NCI-H1105 treated with DMSO at 0.1 percent for 48 hours (cell line): ENCODE data around the gene CRKL.
A peak's percentile ranks its signal among the peaks of the same experiment; 100 is the strongest.
"Not testable (repeated sequence)": the region's sequence is repeated elsewhere in the genome, so short reads cannot be mapped to it uniquely, and the experiment has no call there.

Experiments used
- DNase-seq: peaks from one replicate; lab custom pipeline; 2025; lab: John Stamatoyannopoulos, UW

Gene CRKL, protein sequence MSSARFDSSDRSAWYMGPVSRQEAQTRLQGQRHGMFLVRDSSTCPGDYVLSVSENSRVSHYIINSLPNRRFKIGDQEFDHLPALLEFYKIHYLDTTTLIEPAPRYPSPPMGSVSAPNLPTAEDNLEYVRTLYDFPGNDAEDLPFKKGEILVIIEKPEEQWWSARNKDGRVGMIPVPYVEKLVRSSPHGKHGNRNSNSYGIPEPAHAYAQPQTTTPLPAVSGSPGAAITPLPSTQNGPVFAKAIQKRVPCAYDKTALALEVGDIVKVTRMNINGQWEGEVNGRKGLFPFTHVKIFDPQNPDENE

DNA sequence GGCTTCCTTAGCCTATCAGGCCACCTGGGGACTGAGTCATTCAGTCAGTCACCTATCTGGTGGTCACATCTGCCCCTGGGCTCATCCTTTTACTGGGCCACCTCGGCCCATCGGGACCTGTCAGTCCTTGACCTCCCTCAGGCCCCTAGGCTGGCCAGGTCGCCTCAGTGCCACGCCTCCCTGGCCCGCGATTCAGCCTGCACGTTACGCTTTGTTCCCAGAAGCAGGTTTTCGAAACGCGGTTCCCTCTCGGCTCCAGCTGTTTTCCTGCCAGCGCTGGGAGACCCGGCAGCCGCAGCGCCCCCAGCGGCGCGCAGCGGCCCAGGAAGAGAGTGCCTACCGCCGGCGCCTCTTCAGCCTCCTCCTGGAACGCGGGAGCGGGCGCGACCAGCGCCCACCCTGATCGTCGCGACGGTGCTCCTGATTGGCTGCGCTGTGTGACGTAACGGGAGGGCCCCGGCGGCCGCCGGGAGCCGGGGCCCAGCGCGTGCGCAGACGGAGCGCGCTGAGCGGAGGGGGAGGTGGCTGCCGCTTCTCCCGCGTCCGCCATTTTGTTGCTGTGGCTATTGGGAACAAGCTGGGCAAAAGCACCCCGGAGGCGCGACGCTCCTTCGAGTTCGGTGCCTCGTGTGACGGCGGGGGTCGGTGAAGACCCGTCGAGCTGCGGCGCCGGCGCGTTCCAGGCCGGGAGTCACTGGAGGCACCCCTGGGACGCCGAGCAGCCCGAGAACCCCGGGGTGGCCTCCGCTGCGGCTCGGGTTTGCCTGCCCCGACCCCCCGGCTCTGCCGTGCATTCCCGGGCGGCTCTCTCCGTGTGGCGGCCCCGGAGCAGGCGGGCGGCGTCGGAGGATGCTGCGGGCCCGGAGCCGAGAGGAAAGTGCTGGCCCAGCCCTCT is at the start of gene CRKL:
TSS of gene CRKL (plus strand) at position 492 of the 895 bp plus-strand sequence. CDS start 528 bp downstream, outside the sequence.
- DNase-seq, result peak; percentile 94

DNA sequence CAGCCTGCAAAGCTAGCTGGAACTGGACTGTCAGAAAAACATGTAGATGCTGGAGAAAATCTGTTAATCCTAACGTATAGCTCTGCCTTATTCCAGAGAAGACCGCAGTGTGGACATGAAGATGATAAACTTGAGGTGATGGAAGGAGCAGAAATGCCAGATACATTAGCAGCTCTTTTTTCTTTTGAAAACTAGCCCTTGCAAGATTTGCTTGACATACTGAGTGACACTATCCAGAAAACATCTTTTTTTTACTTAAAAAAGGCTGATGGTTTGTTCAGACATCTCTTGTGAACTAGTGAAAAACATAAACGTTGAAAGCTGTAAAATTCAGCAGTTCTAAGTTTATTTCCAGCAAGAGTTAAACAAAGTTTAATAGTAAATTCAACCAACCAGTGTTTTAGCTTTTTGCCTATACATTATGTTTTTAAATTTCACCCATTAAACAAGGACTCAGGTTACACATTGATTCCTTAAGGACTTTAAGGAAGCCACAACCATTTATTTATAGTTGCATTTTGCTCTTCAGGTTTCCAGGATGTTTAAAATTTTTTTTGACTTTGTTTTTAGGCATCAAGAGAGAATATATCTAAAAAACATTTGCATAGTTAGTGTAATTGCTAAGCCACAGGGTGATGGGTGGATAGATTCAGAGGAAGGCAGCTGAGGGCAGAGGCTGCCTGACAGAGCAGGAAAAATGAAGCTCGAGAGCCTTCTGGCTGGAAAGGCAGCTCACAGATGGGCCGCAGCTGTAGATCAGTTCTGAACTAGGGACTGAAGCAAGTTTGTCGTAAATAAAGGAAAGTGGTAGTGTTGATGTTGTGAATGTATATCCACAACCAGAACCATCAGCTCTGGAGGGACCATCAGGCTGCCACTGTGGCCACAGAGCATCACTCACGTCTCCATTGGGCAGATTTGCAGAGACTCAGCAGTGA is 48.9 kb upstream of the CRKL start:
- DNase-seq, result no peak

DNA sequence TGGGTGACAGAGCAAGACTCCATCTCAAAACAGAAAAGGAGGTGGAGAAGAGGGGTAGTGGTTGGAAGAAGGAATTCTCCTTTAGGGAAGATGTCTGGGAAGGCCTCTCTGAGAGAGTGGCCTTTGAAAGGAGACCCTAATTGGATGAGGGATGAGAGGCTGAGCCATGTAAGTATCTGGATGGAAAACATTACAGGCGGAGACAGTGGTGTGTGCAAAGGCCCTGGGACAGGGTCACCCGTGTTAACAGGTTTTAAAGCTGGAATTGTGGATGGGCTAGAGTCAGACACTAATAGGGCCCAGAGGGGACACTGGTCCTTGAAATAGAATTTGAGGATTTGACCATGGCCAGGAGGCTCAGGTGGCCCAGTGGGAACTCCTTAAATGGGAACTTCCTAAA is 48.0 kb upstream of the CRKL start:
- DNase-seq, result no peak

DNA sequence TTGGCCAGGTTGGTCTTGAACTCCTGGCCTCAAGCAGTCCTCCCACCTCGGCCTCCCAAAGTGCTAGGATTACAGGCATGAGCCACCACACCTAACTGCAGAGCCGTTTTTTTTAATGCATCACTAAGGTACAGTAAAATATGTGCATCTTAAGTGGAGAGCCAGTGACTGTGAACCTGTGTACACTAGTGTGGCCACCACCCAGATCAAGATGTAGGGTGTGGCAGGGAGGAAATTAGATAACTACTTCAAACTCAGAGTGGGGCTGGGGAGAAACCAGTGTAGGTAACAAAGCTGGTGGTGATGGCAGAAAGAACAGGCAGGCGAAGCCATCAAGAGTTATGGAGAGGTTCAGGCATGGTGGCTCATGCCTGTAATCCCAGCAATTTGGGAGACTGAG is 44.0 kb upstream of the CRKL start:
- DNase-seq, result no peak

DNA sequence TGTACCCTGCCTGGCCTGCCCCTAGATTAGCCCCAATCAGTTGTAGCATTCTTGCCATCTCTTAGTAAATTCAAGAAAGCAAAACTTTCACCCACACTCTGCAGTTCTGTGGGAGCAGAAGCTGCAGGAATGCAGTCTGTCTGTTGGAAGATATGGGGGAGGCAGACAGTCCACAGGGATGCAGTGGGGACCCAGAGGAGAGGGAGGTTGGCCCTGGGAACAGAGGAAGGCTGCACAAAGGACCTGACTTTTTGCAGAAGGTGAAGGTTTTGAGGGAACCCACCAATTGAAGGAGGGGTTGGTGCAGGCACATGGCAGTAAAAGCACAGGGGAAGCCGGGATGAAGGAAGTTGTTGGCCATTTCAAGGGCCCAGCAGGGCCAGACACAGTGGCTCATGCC is 41.9 kb upstream of the CRKL start:
- DNase-seq, result no peak

DNA sequence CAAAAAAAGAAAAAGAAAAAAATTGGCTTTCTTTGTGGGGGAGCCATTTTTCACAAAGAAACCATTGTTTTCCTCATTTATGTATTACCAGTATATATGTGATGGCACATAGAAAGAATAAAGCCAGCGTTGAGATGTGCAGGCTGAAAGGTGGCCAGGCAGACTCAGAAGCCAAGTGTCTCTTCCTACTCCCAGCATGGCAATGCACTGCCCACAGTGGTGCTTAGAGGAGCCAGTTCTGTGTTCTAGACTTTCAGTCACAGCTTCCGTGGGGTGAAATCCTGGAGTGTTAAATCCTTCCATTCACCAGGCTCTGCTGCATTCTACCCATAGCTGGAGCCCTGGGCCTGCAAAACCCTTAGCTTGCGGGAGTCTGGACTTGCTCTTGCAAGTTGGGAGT is 39.5 kb upstream of the CRKL start:
- DNase-seq, result no peak

DNA sequence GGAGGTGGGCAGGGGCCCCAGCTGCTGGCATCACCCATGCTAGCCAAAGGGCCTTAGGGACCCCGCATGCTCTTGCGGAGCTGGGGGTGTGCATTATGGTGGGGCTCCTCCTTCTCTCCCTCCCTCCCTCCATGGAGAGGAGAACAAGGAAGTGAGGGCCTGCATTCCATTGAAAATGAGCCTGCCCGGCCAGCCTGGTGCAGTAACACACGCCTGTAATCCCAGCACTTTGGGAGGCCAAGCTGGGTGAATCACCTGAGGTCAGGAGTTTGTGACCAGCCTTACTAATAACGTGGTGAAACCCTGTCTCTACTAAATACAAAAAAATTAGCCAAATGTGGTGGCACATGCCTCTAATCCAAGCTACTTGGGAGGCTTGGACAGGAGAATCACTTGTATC is 36.0 kb upstream of the CRKL start:
- no peak for DNase-seq

DNA sequence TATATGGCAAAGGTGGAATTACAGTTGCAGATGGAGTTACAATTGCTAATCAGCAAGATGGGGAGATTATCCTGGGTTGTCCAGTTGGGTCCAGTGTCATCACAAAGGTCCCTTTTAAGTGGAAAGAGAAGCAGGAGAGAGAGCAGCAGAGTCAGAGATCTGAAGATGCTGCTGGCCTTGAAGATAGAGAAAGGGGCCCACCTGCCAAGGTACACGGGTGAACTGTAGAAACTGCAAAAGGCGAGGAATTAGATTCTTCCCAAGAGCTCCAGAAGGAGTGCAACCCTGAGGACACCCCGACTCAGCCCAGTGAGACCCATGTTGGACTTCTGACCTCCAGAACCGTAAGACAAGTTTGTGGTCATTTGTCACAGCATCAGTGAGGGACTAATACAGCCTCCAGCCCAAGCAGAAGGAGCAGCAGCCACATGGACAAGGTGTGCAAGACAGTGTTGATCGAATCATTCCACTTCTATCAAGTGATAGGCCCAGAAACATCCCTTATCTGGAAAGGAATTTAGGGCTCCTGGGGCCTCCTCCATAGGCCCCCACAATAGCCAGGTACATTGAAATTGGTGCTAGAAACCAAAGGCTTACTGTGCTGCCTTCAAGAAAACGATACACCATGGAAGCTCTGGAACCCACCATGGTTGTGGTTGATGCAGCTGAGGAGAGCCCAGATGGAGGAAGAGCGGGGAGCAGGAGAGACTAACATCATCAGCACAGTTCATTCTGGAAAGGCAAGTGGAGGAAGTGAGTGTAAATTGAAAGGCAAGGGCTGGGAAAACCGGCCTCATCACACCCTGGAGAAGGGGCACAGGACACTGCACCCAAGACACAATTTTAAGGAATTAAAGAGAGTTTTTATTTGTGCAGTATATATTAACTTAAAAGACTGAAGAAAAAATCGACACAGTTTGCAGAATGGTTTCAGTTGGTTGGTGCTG is 35.1 kb upstream of the CRKL start:
- no peak for DNase-seq

DNA sequence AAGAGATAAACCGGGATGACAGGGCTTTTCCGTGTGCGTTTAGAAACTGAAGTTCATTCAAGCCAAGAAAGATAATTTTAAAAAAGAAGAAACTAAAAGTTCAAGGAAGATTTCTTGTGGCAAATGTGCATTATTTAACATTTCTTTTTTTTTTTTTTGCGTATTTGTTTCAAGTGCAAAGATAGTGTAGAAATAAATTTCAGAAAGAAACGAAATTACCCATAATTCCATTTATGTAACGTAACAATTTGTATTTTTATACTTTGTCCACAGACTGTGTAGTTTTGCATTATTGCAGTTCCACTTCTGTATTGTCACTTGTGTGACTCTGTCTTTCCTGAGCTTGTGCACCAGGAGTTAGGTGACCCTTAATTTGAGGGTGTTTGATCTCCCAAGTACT is 34.4 kb upstream of the CRKL start:
- DNase-seq, result no peak

DNA sequence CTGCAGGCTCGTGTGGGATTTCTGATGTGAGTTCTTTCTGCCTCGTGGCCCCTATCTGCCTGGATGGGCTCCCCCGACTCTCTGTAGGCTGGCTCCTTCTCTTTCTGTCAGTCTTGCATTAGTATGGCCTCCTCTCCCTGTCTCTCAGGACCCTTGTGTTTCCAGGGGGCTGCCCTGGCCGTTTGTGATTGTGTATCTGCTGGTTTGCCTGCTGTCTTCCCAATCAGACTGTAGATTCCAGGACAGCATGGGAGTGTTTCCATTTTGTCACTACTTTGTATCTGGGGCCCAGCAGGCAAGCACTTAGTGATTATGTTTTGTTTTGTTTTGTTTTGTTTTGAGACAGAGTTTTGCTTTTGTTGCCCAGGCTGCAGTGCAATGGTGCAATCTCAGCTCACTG is 32.8 kb upstream of the CRKL start:
- DNase-seq, result no peak

DNA sequence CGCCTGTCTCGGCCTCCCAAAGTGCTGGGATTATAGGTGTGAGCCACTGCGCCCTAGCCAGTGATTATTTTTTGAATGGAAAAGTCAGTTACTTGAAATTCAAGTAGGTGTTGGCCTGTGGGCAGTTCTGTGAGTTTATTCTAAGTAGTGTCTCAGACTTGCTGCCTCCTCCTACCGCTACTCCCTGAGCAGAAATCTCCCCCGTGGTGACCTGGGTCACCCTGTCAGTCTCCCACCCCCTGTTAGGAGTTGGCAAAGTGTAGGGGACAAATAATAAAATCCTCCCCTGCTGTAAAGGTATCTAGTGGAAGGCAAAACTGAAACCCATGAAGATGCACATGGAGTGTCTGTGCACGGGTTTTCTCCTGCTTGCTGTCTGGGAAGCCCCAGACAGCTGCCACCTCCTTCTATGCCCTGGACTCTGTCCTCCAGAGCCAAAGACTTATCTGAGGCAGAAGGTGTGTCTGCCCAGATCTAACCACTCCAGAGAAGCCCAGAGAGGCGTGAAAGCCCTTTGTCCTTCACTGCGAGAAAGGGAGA is 32.1 kb upstream of the CRKL start:
- DNase-seq, result no peak

DNA sequence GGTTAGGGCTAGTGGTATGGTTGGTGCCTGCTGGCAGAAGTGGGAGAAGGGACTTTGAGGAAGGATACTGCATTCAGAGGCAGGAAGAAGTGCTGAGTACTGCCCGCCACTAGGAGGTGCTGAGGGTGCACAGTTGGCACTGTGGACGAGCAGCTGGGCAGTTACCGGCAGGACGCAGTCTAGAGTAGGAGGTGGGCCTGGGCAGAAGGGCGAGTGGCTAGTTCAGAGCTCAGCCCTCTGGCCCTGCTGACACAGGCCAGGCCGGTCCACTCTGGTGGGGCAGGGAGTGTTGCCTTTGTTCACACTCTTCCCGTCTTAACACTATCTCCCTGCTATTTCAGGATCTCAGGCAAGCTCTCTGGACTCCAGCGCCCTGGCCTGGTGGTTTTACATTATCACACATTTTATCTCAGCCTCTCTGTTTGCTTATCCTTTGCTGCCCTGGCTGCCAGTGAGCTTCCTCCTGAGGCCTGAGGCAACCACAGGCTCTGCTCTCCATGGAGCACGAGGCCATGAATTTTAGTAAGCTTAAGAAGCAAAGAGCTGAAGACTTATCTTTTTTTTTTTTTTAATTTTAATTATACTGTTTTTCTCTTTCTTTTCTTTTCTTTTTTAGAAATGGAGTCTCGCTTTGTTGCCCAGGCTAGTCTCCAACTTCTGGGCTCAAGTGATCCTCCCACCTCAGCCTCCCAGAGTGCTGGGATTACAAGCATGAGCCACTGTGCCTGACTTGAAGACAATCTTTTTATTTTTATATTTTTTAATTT is 31.5 kb upstream of the CRKL start:
- no peak for DNase-seq

DNA sequence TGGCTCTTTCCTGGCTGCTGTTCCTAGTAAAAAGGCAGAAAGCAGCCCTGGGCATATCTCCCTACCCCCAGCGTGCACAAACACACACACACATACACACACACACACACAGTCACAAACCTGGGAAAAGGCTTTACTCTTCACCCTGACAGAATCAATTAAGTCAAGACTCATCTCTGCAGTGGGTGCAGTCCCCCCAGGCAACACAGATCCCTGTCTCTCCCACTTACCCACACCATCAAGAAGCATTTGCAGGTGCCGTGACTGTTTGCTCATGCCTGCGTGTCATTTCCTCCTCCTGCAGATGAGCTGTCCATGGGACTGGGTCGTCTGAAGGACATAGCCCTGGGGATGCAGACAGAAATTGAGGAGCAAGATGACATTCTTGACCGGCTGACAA is 29.8 kb upstream of the CRKL start:
- no peak for DNase-seq

DNA sequence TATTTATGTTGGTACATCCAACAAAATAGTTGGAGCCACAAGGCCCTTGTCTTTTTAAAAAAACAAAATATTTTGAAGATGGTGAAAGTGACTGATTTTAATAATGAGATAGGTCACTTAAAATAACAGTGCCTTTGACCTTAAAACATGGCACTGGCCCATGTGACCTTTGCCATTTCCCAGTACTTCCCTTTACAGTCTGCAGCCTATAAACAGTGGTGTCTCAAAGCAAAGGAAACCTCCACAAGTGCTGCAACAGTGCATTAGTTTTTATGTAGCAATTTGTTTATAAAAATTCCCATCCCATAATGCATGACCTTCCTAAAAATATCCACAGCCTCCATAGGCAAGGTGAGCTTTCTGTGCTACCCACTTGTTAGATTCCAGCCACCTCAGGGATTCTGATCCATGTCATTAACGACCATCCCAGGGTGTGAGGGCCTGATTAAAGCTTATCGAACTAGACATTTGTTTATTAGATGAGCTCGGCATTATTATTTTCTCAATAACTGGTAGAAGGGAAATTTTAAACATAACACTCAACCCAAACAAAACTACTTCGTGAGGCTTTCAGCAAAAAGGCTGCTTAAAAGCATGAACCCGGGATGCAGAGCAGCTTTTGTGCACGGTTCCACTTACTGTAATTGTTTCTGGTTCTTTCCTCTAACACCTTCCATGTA is 28.0 kb upstream of the CRKL start:
- DNase-seq, result no peak

DNA sequence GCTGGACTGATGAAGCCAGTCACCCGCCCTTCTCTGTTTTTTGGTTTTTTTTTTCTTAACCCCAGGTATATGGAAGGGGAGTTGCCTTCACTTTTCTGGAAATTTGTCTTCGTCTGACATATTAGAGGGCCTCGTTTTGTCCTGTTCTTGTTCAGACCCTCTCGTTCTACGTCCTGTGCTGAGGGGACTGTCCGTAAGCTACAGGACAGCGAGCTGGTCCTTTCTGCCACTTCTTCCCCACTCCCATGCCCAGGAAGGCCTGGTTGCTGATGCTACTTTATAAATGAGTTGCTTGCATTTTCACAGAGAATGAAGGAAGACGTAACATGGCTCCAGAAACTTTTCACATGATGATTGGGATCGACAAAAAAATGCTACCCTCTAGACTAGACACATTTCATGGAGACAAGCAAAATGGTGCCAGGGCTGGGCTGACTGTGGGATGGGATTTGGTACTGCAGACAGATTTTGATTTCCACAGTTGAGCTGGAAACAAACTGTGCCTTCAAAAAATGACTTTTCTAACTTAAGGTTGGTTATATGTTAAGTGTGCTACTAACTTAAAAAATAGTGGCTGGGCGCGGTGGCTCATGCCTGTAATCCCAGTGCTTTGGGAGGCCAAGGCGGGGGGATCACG is 27.2 kb upstream of the CRKL start:
- DNase-seq, result no peak

DNA sequence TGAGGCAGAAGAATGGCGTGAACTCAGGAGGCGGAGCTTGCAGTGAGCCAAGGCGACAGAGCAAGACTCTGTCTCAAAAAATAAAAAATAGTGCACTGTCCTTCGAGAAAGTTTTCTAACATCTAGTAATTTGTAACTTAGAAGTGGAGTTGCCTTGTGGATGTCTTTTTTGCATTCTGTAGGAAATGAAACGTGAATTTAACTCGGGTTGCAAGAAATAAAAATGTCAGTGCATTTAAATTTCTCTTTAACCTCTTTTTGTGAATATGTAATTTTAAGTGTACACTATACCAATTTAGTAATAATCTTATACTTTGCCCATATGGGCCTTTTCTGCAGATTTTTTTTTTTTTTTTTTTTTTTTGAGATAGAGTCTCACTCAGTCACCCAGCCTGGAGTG is 26.2 kb upstream of the CRKL start:
- no peak for DNase-seq

DNA sequence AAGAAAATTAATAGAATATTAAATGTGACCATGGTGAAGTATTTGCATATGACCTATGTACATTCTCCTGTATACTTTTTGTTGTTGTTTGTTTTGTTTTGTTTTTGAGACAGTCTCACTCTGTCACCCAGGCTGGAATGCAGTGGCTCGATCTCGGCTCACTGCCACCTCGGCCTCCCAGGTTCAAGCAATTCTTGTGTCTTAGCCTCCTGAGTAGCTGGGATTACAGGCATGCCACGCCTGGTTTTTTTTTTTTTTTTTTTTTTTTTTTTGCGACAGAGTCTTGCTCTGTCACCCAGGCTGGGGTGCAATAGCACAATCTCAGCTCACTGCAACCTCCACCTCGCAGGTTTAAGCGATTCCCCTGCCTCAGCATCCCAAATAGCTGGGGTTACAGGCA is 19.5 kb upstream of the CRKL start:
- not testable (repeated sequence) for DNase-seq

DNA sequence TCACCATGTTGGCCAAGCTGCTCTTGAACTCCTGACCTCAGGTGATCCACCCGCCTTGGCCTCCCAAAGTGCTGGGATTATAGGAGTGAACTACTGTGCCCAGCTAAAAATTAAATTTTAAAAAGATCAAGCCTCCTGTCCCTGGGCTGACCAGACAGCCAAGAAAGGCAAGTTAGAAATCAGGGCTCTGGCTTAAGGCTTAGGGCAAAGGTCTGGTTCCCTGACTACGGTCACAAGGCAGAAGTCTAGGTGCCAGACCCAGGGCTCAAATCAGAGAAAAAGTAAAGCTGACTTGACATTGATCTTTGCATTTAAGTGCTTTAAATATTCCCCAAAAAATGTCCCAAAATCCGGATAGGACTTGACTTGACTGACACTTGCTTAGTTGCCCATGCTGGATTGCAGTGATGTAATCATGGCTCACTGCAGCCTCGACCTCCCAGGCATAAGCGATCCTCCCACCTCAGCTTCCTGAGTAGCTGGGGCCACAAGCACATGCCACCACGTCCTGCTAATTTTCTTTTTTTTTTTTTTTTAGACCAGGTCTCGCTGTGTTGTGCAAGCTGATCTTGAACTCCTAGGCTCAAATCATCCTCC is 17.3 kb upstream of the CRKL start:
- DNase-seq, result no peak
